Cerebellar nuclear complex (tissue), 1 donor: Measurements from ENCODE around the gene PRDM8.

Experiments
- DNase-seq, 2 experiments: peaks; one replicate each; lab custom pipeline; 2025; lab: John Stamatoyannopoulos, UW

Gene PRDM8

DNA sequence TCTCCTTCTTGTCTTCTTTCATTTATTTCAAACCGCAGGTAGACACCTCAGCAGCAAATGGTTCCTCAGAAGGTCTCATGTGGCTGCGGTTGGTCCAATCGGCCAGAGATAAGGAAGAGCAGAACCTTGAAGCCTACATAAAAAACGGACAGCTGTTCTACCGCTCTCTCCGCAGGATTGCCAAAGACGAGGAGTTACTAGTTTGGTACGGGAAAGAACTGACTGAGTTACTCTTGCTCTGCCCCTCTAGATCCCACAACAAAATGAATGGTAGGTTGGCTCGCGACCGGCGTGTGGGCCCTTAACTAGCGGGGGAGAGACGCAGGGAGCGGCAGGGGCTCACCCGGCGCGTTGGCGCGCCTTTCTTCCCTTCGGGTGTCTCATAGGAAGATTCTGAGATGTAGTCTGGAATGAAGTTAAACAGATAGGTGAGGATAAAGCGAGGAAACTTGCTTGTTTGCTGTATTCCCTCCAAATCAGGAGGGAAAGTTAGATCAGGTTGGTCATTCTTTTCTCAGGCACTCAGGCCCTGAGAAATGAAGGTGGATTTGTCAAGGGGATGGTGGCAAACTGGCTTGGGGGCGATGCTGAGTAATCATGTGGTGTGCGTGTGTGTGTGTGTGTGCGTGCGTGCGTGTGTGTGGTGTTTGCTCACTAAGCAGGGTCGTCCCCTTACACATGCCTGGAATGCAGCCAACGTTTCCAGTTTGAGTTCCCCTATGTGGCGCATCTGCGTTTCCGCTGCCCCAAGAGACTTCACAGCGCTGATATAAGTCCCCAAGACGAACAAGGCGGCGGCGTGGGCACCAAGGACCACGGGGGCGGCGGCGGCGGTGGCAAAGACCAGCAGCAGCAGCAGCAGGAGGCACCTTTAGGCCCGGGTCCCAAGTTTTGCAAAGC, 4.2 kb downstream of the PRDM8 start:
- no peak for DNase-seq

DNA sequence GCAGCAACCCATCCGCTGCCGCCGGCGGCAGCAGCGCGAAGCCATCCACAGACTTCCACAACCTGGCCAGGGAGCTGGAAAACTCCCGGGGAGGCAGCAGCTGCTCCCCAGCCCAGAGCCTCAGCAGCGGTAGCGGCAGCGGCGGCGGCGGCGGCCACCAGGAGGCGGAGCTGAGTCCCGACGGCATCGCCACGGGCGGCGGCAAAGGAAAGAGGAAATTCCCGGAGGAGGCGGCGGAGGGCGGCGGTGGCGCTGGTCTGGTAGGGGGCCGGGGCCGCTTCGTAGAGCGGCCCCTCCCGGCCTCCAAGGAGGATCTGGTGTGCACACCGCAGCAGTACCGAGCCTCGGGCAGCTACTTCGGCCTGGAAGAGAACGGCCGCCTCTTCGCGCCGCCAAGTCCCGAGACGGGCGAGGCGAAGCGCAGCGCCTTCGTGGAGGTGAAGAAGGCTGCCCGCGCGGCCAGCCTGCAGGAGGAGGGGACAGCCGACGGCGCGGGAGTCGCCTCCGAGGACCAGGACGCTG, 4.9 kb downstream of the PRDM8 start:
- no peak for DNase-seq

DNA sequence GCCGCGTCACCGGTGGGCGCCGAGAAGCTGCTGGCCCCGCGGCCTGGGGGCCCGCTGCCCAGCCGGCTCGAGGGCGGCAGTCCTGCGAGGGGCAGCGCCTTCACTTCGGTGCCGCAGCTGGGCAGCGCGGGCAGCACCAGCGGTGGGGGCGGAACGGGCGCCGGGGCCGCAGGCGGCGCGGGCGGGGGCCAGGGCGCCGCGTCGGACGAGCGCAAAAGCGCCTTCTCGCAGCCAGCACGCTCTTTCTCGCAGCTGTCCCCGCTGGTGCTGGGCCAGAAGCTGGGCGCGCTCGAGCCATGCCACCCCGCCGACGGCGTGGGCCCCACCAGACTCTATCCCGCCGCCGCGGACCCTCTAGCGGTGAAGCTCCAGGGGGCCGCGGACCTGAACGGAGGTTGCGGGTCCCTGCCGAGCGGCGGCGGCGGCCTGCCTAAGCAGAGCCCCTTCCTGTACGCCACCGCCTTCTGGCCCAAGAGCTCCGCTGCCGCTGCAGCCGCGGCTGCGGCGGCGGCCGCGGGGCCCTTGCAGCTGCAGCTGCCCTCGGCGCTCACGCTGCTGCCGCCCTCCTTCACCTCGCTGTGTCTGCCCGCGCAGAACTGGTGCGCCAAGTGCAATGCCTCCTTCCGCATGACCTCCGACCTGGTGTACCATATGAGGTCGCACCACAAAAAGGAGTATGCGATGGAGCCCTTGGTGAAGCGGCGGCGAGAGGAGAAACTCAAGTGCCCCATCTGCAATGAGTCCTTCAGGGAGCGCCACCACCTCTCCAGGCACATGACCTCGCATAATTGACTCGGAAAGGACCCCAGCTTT, 5.6 kb downstream of the PRDM8 start:
- DNase-seq: no peak

- no peak for DNase-seq
Measured at GRCh38 chr4:80204433-80205011, 7.2 kb downstream of the PRDM8 start.

DNA sequence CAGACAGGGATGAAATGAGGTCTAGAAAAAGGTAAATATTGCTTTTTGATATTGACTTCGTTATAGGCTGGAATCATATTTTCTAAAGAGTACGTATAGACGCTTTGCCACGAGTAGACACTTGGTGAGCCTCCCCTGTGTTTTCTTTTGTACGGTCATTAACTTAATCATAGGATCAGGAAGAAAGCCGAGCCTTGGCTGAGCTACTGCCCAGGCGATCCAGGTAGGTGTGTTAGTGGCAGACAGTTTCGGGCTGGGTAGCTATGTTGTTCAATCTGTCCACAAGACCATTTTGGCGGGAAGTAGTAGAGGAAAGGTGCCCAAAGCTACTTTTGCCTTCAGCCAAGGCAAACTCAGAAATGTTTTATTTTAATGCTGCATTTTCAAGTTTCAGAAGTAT, 8.8 kb downstream of the PRDM8 start:
- no peak for DNase-seq

DNA sequence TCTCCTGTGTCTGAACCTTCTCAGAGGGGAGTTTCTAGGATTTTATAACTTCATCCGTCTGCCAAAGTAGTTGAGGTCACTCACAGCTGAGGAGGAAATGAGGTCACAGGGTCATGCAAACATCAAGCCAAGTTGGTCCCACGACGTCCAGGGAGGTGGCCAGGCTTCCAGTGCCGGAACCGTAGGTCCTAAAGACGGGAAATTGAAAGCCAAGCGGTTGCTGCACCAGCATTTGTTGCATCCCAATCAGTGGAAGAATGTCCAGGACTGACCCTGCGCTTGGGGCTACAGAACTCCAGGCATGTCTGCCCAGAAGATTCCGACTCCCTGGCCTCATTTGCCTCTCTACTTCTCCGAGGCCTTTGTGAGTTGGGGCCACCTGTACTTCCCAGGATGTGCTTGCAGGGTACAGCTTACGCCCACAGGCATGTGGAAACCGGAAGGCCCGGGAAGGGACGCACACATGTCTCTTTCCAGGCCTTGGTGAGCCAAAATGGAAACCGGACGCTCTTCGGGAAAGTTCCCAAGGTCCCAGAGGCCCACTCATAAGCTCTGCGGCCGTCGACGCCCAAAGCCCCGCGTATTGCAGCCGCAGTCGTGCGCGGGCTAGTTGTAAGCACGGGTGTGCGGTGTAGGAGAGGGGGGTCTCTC, 9.3 kb downstream of the PRDM8 start:
- DNase-seq: no peak

DNA sequence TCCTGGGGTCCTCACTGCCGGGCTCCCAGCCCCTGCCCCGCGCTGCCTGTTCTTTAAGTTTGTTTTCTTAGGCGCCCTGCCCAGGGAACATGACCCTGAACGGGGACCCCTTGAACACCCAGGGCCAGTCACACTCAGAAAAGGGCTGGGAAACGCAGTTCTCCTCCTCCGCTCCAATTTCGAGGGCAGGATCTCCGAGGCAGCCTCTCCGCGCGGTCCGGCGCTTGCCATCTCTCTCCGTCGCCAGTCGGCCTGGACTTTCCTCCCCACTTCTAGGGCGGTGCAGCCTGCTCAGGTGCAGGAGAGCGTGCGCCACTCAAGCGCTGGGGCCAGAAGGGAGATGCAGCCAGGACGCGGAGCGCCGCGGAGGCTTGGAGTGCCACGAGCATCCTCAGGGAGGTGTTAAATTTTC, 9.9 kb downstream of the PRDM8 start:
- DNase-seq: no peak

DNA sequence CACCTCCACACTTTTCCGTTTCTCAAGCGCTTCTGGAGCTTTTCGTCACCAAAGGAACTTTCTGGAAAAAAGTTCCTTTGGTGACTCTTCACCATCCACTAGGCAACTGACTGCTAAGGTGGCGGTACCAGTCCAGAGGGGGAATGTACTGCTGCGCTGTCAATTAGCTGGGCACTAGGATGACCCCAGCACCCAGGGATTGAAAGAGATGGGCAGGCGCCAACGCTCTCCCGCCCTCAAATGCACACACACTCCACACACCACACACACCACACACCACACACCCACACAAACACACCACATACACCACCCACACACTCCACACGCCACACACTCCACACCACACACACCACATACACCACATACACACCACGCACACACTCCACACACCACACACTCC, 10.4 kb downstream of the PRDM8 start:
- no peak for DNase-seq

DNA sequence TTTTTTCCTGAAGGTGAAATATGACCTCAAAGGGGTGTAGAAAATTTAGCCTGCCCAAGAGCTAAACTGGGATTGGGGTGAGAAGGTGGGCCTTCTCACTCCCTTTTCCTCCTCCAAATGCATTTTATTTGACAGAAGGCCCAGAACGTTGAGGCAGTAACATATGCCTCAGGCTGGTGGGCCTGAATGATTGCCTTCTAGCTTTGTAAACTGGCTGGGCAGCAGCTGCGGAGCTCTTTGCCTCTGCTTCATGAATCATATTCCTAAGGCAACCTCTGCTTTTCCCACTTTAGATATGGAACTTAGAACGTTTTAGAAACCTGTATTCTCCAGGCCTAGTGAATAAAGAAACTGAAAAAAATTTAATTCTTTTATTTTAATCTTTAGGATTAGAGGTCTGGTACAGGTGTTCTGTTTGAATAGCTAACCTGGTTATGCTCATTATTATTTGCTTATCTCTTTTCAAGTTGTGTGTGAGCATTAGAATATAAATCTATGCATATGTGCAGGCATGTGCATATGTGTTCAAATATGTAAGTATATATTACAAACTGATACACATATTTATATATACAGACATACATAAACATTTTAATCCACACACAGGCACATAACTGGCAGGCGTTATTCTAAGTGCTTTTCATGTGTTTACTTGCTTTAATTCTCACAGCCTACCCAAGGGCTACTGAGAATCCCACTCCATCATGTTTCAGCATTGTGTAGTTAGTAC, 11.5 kb downstream of the PRDM8 start:
- DNase-seq: no peak

DNA sequence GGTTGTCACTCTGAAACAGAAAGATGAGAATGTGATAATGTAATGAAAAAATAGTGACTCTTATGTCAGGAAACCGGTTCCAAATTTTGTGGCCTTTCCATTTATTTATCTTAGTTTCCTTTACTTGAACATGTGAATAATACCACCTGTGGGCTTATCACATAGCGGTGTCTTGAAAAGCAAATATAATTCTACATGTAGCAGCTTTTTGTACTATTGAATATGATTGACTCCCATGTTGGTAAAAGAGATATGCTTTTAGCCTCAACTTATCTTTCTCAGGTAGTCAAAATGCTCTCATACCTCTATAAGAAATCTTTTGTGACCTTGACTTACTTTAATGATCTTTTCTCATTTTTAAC, 12.0 kb downstream of the PRDM8 start:
- DNase-seq: no peak

DNA sequence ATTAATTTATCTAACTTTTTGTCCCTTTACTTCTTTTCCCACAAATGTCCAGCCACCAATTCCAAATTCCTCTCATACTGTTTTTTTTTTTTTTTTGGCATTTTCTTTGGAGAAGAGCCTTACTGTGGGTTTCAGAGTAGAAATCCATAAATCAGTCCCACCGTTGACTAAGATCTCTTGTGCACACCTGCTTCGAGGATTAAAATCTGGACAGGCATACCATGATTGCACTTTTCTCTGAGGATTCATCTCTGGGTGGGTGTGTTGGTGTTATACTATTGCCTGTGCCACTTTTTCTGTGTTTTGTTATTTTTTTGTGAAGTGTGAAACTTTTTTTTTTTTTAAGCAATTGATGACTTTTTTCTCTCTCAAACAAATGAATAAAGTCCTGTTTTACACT, 13.2 kb downstream of the PRDM8 start:
- no peak for DNase-seq

GRCh38 chr4:80213117-80213815, 16.0 kb downstream of the PRDM8 start:
- no peak for DNase-seq

- no peak for DNase-seq
Measured at GRCh38 chr4:80215449-80216052, 18.2 kb downstream of the PRDM8 start.

- DNase-seq: no peak
Measured at GRCh38 chr4:80216100-80216761, 18.9 kb downstream of the PRDM8 start.

- DNase-seq: no peak
Measured at GRCh38 chr4:80219301-80220025, 22.2 kb downstream of the PRDM8 start.

DNA sequence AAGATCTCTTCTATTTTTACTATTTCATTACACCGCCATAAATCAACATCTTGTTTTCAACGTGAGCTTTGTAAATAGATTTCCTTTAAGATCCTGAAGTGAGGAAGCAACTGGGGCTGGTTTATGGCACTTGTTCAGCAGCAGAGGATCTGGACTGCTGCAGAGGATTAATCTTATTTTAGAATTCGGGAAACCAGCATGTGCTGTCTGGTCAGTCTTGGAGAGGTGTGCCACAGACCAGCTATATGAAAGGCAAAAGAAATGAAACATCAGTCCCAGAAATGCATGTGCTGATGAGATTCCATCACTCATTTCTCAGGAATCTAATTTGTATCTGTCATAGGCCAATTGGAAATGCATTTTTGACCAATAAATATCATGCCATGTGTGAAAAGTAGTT, 23.4 kb downstream of the PRDM8 start:
- no peak for DNase-seq

- no peak for DNase-seq
Measured at GRCh38 chr4:80221161-80221560, 23.9 kb downstream of the PRDM8 start.

DNA sequence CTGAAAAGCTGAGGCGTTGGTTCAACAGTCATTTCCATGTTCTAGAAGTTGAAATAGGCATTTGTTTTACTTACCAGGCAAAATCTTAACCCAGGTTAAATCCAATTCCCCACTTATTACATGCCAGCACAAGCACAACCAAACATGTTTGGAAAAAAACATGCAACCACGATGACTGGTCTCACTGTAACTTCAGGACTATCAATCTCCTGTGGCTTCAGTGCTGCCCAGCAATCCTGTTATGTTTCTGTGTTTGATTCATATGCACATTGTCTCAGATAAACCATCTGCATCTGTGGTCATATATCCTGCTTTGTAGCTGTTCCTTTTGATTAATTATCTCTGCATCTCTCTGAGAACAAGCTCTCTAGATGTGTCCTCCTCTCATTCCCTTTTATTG, 28.3 kb downstream of the PRDM8 start:
- no peak for DNase-seq

DNA sequence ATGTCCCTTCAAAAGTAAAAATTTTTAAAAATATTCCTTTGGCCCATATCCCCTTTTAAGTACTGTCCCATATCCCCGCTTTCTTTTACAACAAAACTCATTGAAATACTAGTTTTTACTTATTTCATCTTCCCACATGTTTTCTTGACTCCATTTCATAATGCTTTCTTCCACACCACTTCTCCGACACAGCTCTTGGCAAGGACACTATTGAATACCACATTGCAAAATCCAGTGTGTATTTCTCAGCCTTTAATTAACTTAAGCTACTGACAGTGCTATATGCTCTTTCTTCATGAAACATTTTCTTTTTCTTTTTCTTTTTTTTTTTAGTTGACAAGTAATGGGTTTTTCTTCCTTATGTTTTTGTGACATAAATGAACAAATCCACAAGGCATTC, 28.8 kb downstream of the PRDM8 start:
- DNase-seq: no peak
